ENCODE measurements around the gene MRPL58. TPM values are rescaled to one million over a fixed set of nuclear protein-coding genes. Genes with fewer than 3 reads are reported as not detected.

Gene MRPL58
- total RNA-seq (10 to 100 TPM; 50.4 to 70.6 (median 59.2) TPM), polyA plus RNA-seq (10 to 100 TPM; 64.1 to 80.6 (median 76.2) TPM)
- long read RNA-seq, donor 1, transcript MRPL58-201 (6 exons, 890 nt), result major isoform, 13 of 17 reads
- long read RNA-seq, donor 1, partial matches to known transcripts, result 1 of 17 reads
- long read RNA-seq, donor 1, other reads (novel, unspliced or antisense), result 0 of 17 reads
- long read RNA-seq, donor 2, transcript MRPL58-201 (6 exons, 890 nt), result major isoform, 30 of 33 reads
- long read RNA-seq, donor 2, partial matches to known transcripts, result 0 of 33 reads
- long read RNA-seq, donor 2, other reads (novel, unspliced or antisense), result 0 of 33 reads

DNA sequence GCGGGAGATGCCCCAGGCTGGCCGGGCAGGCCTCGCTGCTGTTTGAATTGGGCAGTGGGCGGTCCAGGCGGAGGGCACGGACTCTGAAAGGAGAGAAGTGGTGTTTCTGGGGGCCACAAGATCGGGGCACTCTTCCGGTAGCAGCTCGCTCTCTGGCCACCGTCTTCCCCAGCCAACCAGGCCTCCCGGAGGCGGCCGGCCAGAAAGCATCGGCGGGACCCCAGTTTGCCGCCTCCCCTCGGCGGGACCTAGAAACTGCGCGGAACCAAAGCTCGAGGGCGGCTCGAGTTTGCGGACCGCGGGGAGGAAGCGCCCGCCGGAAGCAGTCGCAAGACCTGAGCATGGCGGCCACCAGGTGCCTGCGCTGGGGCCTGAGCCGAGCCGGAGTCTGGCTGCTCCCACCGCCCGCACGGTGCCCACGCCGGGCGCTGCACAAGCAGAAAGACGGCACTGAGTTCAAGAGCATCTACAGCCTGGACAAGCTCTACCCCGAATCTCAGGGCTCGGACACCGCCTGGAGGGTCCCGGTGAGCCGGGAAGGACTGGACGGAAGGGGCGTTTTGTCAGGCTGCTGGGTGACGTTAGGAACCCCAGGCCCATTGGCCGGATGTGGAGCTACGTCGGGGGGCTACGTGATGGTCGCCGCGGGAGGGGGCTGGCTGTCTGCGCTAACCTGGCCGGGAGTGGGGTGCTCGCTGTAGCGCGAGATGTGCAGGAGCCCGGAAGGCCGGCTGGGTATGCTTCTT lies at the start of gene MRPL58:
MRPL58 (plus strand) TSS at position 325 of the 746 bp plus-strand sequence; CDS start at position 342, 17 bp downstream.
- Histone ChIP-seq H3K36me3 (ENCODE audit: insufficient read depth in 1 of 2, low read depth in 1 of 2) (peaks cover 0 to 12% of the 10 kb centered on the region in 2 donors), H3K4me1 (peaks cover 15% of the 10 kb centered on the region), H3K27me3 (ENCODE audit: insufficient read depth in 3 of 3, low read length in 2 of 3) (no peaks in the 10 kb centered on the region), H3K27ac (peak within 1 kb of the TSS; percentile 85), H3K9me3 (no peaks in the 10 kb centered on the region), H3K4me3 (peak within 1 kb of the TSS; percentile 84)
- DNase-seq, result peak; percentile 86 to 92
- TF ChIP-seq, protein P1, sequence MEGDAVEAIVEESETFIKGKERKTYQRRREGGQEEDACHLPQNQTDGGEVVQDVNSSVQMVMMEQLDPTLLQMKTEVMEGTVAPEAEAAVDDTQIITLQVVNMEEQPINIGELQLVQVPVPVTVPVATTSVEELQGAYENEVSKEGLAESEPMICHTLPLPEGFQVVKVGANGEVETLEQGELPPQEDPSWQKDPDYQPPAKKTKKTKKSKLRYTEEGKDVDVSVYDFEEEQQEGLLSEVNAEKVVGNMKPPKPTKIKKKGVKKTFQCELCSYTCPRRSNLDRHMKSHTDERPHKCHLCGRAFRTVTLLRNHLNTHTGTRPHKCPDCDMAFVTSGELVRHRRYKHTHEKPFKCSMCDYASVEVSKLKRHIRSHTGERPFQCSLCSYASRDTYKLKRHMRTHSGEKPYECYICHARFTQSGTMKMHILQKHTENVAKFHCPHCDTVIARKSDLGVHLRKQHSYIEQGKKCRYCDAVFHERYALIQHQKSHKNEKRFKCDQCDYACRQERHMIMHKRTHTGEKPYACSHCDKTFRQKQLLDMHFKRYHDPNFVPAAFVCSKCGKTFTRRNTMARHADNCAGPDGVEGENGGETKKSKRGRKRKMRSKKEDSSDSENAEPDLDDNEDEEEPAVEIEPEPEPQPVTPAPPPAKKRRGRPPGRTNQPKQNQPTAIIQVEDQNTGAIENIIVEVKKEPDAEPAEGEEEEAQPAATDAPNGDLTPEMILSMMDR (IDR thresholded peaks at IDR 0.05), result peak; percentile 64
- intact Hi-C loops (cut with DNase I), result loop anchor here in 1 of 2 donors (5.0 kb wide), 1 partner anchor 50 kb away; no protein-coding TSS in a partner anchor
- WGBS, 3 donors, result 1% methylated on average over 52 to 63 of the region's 63 CpGs
- peak; percentile 94 to 97 (median 96) for ATAC-seq

DNA sequence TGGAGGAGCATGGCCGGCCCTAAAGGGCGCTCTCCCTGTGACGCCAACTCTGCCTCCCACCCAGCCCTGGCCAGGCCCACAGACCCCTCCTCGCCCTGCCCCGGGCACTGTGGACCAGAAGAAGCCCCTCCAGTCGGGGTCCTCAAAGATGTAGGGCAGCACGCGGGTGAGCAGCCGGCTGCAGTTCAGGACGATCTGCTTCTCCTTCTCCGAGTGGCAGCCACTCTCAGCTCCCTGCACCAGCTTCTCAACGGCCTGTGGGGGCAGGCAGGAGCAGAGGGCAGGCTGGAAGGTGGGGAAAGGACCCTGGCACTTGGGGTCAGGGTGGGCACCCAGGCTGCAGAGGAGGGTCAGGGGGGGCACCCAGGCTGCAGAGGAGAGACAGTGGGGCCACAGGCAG lies 48.8 kb upstream of the MRPL58 start:
- TF ChIP-seq, protein P1 (IDR thresholded peaks at IDR 0.05), result no peak
- Histone ChIP-seq H3K27ac (no peak overlapping the region), H3K27me3 (ENCODE audit: insufficient read depth in 3 of 3, low read length in 2 of 3) (no peaks in the 10 kb centered on the region), H3K4me3 (no peak overlapping the region), H3K4me1 (no peaks in the 10 kb centered on the region), H3K9me3 (no peaks in the 10 kb centered on the region), H3K36me3 (ENCODE audit: insufficient read depth in 1 of 2, low read depth in 1 of 2) (no peaks in the 10 kb centered on the region)
- intact Hi-C loops (cut with DNase I), result loop anchor here (5.0 to 10.0 kb wide), 6 partner anchors 44 to 239 kb away; partner anchors contain the start of genes ARMC7 (in 1 of the 2) and MRPL58 (in 1 of the 2)
- WGBS, 3 donors, result 78 to 79% (median 78%) methylated on average over 12 of the region's 12 CpGs
- ATAC-seq, result no peak
- no peak for DNase-seq

DNA sequence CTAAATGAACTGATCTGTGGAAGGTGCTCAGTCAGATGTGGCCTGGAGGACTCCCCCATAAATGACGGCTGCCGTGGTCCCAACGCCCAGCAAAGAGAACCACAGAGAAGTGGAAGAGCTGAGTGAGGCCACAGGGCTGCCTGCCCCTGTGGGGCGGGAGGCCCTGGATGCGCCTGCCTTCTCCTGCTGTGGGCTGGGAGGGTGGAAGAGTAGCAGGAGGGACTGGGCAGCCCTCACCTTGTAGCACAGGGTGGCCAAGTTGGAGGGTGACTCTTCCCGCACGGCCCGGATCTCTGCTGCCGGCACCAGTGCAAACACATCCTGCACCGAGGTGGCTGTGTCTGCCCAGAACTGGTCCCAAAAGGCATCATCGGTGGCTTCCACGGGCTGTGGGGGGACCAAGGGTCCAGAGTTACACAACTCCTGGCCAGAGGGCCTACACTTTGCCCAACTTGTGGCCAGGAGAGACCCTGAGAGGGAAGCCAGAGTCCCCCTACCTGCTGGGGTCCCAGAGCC lies 48.2 kb upstream of the MRPL58 start:
- intact Hi-C loops (cut with DNase I), result loop anchor here (5.0 to 10.0 kb wide), 6 partner anchors 43 to 238 kb away; partner anchors contain the start of genes ARMC7 (in 1 of the 2) and MRPL58 (in 1 of the 2)
- TF ChIP-seq, protein P1 (IDR thresholded peaks at IDR 0.05), result no peak
- Histone ChIP-seq H3K27ac (no peak overlapping the region), H3K36me3 (ENCODE audit: insufficient read depth in 1 of 2, low read depth in 1 of 2) (no peaks in the 10 kb centered on the region), H3K4me3 (no peak overlapping the region), H3K27me3 (ENCODE audit: insufficient read depth in 3 of 3, low read length in 2 of 3) (no peaks in the 10 kb centered on the region), H3K4me1 (no peaks in the 10 kb centered on the region), H3K9me3 (no peaks in the 10 kb centered on the region)
- 88 to 90% (median 89%) methylated on average over 11 to 12 of the region's 12 CpGs for WGBS, 3 donors
- DNase-seq, result no peak
- ATAC-seq, result no peak

DNA sequence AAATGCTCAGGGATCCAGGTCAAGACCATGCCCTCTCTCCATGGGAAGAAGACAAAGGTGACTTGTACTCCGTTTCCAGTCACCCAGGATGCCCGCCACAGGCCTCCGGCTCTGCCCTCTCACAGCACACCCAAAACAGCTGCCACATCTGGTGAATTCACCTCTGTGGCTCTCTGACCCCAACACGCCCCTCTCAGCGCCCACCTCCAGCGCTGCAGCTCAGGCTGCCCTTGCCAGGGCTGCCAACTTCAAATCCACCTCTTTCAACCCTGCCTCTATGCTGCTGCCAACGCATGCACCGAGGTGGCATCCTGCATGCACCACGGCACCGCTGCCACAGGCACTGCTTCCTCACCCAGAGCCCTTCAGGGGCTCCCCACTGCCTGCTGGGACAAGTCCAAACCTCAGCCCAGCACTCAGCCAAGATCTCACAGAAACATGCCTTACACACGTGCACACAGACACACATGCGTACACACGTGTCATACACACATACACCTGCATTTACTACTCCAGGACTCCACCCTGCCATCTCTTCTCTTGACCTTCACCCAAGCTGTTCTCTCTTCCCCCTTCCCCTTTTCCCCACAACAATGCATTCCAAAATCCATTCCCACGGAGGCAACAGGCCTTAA lies 47.4 kb upstream of the MRPL58 start:
- no peaks in the 10 kb centered on the region for H3K27me3 ChIP-seq (ENCODE audit: insufficient read depth in 3 of 3, low read length in 2 of 3)
- no peak overlapping the region for H3K27ac ChIP-seq
- H3K4me1 ChIP-seq, result no peaks in the 10 kb centered on the region
- H3K36me3 ChIP-seq (ENCODE audit: insufficient read depth in 1 of 2, low read depth in 1 of 2), result no peaks in the 10 kb centered on the region
- H3K4me3 ChIP-seq, result no peak overlapping the region
- no peaks in the 10 kb centered on the region for H3K9me3 ChIP-seq
- ATAC-seq (no peak), DNase-seq (no peak)
- TF ChIP-seq, protein P1 (IDR thresholded peaks at IDR 0.05), result no peak
- intact Hi-C loops (cut with DNase I), result loop anchor here (5.0 to 10.0 kb wide), 6 partner anchors 42 to 237 kb away; partner anchors contain the start of genes ARMC7 (in 1 of the 2) and MRPL58 (in 1 of the 2)
- WGBS, 3 donors, result 79 to 82% (median 80%) methylated on average over 13 to 14 of the region's 14 CpGs
